ENCODE results near the gene BBOF1. TPM values are rescaled to one million over a fixed set of nuclear protein-coding genes. Genes with fewer than 3 reads are reported as not detected.

BBOF1 gene
- total and polyA plus RNA-seq, 4 donors, result 1.0 to 2.8 (median 2.1) TPM

- no peak overlapping the region for H3K27ac ChIP-seq (ENCODE audit: low read depth in 1 of 2, low read length in 2 of 2)
- peaks cover 0 to 7% (median 0%) of the 10 kb centered on the region in 4 donors for H3K4me1 ChIP-seq (ENCODE audit: control insufficient read depth in 4 of 4, insufficient read depth in 4 of 4, low read length in 3 of 4)
- no peak overlapping the region for H3K4me3 ChIP-seq (ENCODE audit: low read depth in 1 of 3, low read length in 3 of 3)
- H3K27me3 ChIP-seq (ENCODE audit: control insufficient read depth in 4 of 4, insufficient read depth in 4 of 4, low read length in 3 of 4), result no peaks in the 10 kb centered on the region
- H3K36me3 ChIP-seq (ENCODE audit: control insufficient read depth in 4 of 4, insufficient read depth in 3 of 4, low read depth in 1 of 4, low read length in 3 of 4), result peaks cover 5 to 59% (median 52%) of the 10 kb centered on the region in 4 donors
- no peaks in the 10 kb centered on the region for H3K9me3 ChIP-seq (ENCODE audit: control insufficient read depth in 4 of 4, low read length in 3 of 4)
- no peak overlapping the region for H3K9ac ChIP-seq (ENCODE audit: low read depth in 1 of 2, low read length in 2 of 2)
- no peak for DNase-seq (ENCODE audit: low spot score)
- TF ChIP-seq NR2F2 (IDR thresholded peaks at IDR 0.05), result no peak
- 65% methylated on average over 2 of the region's 2 CpGs for WGBS
Measured at GRCh38 chr14:73973497-73973896, 45.7 kb upstream of the BBOF1 start.

GRCh38 chr14:73976125-73976524, 43.0 kb upstream of the BBOF1 start:
- WGBS, result 59% methylated on average over 6 of the region's 6 CpGs
- TF ChIP-seq HNF4A (conservative IDR thresholded peaks at IDR 0.05) (peak; percentile 41 to 49), HNF4G (IDR thresholded peaks at IDR 0.05) (peak; percentile 25), JUND (IDR thresholded peaks at IDR 0.05) (peak in 1 of 2 donors; percentile 23), FOXA2 (IDR thresholded peaks at IDR 0.05) (no peak)
- H3K27ac ChIP-seq (ENCODE audit: low read depth in 1 of 2, low read length in 2 of 2), result peak overlapping the region in 1 of 2 donors; percentile 10

GRCh38 chr14:73977896-73978295, 41.3 kb upstream of the BBOF1 start:
- H3K27ac ChIP-seq (ENCODE audit: low read depth in 1 of 2, low read length in 2 of 2), result no peak overlapping the region
- H3K4me3 ChIP-seq (ENCODE audit: low read depth in 1 of 3, low read length in 3 of 3), result no peak overlapping the region
- no peaks in the 10 kb centered on the region for H3K9me3 ChIP-seq (ENCODE audit: control insufficient read depth in 4 of 4, low read length in 3 of 4)
- no peak for DNase-seq (ENCODE audit: low spot score)
- H3K36me3 ChIP-seq (ENCODE audit: control insufficient read depth in 4 of 4, insufficient read depth in 3 of 4, low read depth in 1 of 4, low read length in 3 of 4), result peaks cover 4 to 37% (median 29%) of the 10 kb centered on the region in 4 donors
- H3K4me1 ChIP-seq (ENCODE audit: control insufficient read depth in 4 of 4, insufficient read depth in 4 of 4, low read length in 3 of 4), result peaks cover 0 to 7% (median 0%) of the 10 kb centered on the region in 4 donors
- WGBS, result 51% methylated on average over 4 of the region's 4 CpGs
- no peaks in the 10 kb centered on the region for H3K27me3 ChIP-seq (ENCODE audit: control insufficient read depth in 4 of 4, insufficient read depth in 4 of 4, low read length in 3 of 4)
- TF ChIP-seq HNF4A (conservative IDR thresholded peaks at IDR 0.05) (no peak), YY1 (IDR thresholded peaks at IDR 0.05) (no peak), MAX (IDR thresholded peaks at IDR 0.05) (no peak), FOXA2 (IDR thresholded peaks at IDR 0.05) (no peak), ATF3 (IDR thresholded peaks at IDR 0.05) (no peak), HNF4G (IDR thresholded peaks at IDR 0.05) (no peak), ZBTB33 (IDR thresholded peaks at IDR 0.05) (no peak), JUND (IDR thresholded peaks at IDR 0.05) (no peak), FOXA1 (IDR thresholded peaks at IDR 0.05) (no peak), GABPA (IDR thresholded peaks at IDR 0.05 in 1 of 2, conservative IDR thresholded peaks at IDR 0.05 in 1 of 2) (no peak), REST (IDR thresholded peaks at IDR 0.05) (no peak), RXRA (IDR thresholded peaks at IDR 0.05) (no peak), NR2F2 (IDR thresholded peaks at IDR 0.05) (no peak), SP1 (IDR thresholded peaks at IDR 0.05) (no peak), RAD21 (IDR thresholded peaks at IDR 0.05) (no peak), EGR1 (IDR thresholded peaks at IDR 0.05; ENCODE audit: low read depth in 2 of 2) (no peak), TAF1 (conservative IDR thresholded peaks at IDR 0.05) (no peak), CTCF (IDR thresholded peaks at IDR 0.05; ENCODE audit: low read depth, low read length, missing input control) (no peak)
- no peak overlapping the region for H3K9ac ChIP-seq (ENCODE audit: low read depth in 1 of 2, low read length in 2 of 2)

More at GRCh38 chr14:73976125-73976524, 43.0 kb upstream of the BBOF1 start:
- Histone ChIP-seq H3K4me3 (ENCODE audit: low read depth in 1 of 3, low read length in 3 of 3) (no peak overlapping the region), H3K9ac (ENCODE audit: low read depth in 1 of 2, low read length in 2 of 2) (no peak overlapping the region), H3K36me3 (ENCODE audit: control insufficient read depth in 4 of 4, insufficient read depth in 3 of 4, low read depth in 1 of 4, low read length in 3 of 4) (peaks cover 3 to 43% (median 38%) of the 10 kb centered on the region in 4 donors), H3K27me3 (ENCODE audit: control insufficient read depth in 4 of 4, insufficient read depth in 4 of 4, low read length in 3 of 4) (no peaks in the 10 kb centered on the region), H3K4me1 (ENCODE audit: control insufficient read depth in 4 of 4, insufficient read depth in 4 of 4, low read length in 3 of 4) (peaks cover 0 to 7% (median 0%) of the 10 kb centered on the region in 4 donors), H3K9me3 (ENCODE audit: control insufficient read depth in 4 of 4, low read length in 3 of 4) (no peaks in the 10 kb centered on the region)
- DNase-seq (ENCODE audit: low spot score), result no peak

Measured in liver (tissue), 9 donors.